ENCODE measurements around the gene NUP85. TPM values are rescaled to one million over a fixed set of nuclear protein-coding genes. Genes with fewer than 3 reads are reported as not detected.

NUP85 gene
- total and polyA plus RNA-seq, 4 experiments from 2014 or later = 33.4 to 164 (median 93.1) TPM

GRCh38 chr17:75262112-75262606, 56.7 kb downstream of the NUP85 start:
- no peaks in the 10 kb centered on the region for H3K27me3 ChIP-seq (ENCODE audit: insufficient read depth, low read length)
- no peaks in the 10 kb centered on the region for H3K9me3 ChIP-seq (ENCODE audit: control insufficient read depth in 1 of 2, low read length in 2 of 2)
- Mint-ChIP-seq H3K4me3 (peak overlapping the region; percentile 93 to 99 (median 97)), H3K27ac (peak overlapping the region; percentile 100), H3K27me3 (no peaks in the 10 kb centered on the region), H3K36me3 (peaks cover 7 to 47% of the 10 kb centered on the region in 2 donors), H3K9me3 (peaks cover 0 to 2% (median 0%) of the 10 kb centered on the region in 8 donors), H3K4me1 (peaks cover 29 to 58% (median 44%) of the 10 kb centered on the region in 4 donors)
- peak overlapping the region; percentile 77 to 99 for H3K4me3 ChIP-seq (ENCODE audit: low read length in 2 of 2)
- ChIA-PET POLR2A (ENCODE audit: partially characterized antibody) (interaction anchor here (0.8 to 6.1 kb wide), 26 partner anchors 10 to 593 kb away, joined by 3 to 193 read pairs (median 7); partner anchors contain the start of genes ARMC7, FDXR, GRB2 and MIF4GD), CTCF (ENCODE audit: partially characterized antibody) (interaction anchor here (0.5 to 4.3 kb wide), 8 partner anchors 8 to 301 kb away, joined by 3 to 44 read pairs (median 4); partner anchors contain the start of genes MIF4GD and SLC25A19)
- peak in 1 of 5 donors; percentile 16 for DNase-seq
- intact Hi-C loops (cut with micrococcal nuclease) = no loop called here
- H3K36me3 ChIP-seq (ENCODE audit: insufficient read depth, low read length) = peaks cover 19% of the 10 kb centered on the region
- peaks cover 35% of the 10 kb centered on the region for H3K4me1 ChIP-seq (ENCODE audit: insufficient read depth, low read length)
- peak overlapping the region; percentile 96 for H3K27ac ChIP-seq (ENCODE audit: low read depth, low read length)

DNA sequence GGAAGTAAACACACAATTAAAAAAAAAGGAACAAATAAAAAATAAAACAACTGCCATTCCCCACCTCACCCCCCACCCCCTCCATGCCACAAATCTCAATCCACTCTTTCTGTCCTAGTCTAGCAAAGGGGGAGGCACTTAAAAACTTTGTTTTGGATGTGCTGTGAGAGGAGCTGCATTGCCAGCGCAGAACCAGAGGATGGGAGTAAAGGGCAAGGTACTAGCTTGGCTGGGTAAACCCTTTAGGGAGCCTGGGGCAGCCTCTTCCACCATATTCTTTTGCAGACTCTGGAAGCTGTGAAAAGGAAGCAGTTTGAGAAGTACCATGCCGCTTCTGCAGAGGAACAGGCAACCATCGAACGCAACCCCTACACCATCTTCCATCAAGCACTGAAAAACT, 57.6 kb downstream of the NUP85 start:
- DNase-seq = no peak
- no peak overlapping the region for H3K4me3 ChIP-seq (ENCODE audit: low read length in 2 of 2)
- H3K4me1 ChIP-seq (ENCODE audit: insufficient read depth, low read length) = peaks cover 35% of the 10 kb centered on the region
- H3K4me3 Mint-ChIP-seq = peak overlapping the region; percentile 75 to 99 (median 96)
- peak overlapping the region in 5 of 7 donors; percentile 81 to 100 (median 100) for H3K27ac Mint-ChIP-seq
- peaks cover 19% of the 10 kb centered on the region for H3K36me3 ChIP-seq (ENCODE audit: insufficient read depth, low read length)
- intact Hi-C loops (cut with micrococcal nuclease) = no loop called here
- POLR2A ChIA-PET (ENCODE audit: partially characterized antibody) = interaction anchor here (0.5 to 6.1 kb wide), 14 partner anchors 9 to 592 kb away, joined by 3 to 193 read pairs (median 12); partner anchors contain the start of genes FDXR, GRB2, MIF4GD and SLC25A19
- no peaks in the 10 kb centered on the region for H3K27me3 Mint-ChIP-seq
- H3K36me3 Mint-ChIP-seq = peaks cover 7 to 50% of the 10 kb centered on the region in 2 donors
- H3K9me3 Mint-ChIP-seq = peaks cover 0 to 2% (median 0%) of the 10 kb centered on the region in 8 donors
- H3K27me3 ChIP-seq (ENCODE audit: insufficient read depth, low read length) = no peaks in the 10 kb centered on the region
- H3K9me3 ChIP-seq (ENCODE audit: control insufficient read depth in 1 of 2, low read length in 2 of 2) = no peaks in the 10 kb centered on the region
- CTCF ChIA-PET (ENCODE audit: partially characterized antibody) = interaction anchor here (0.5 to 4.3 kb wide), 5 partner anchors 7 to 302 kb away, joined by 3 to 44 read pairs (median 4); partner anchors contain the start of gene MIF4GD
- H3K27ac ChIP-seq (ENCODE audit: low read depth, low read length) = no peak overlapping the region
- H3K4me1 Mint-ChIP-seq = peaks cover 24 to 49% (median 36%) of the 10 kb centered on the region in 4 donors

GRCh38 chr17:75265614-75266315, 60.3 kb downstream of the NUP85 start:
- H3K27ac Mint-ChIP-seq = peak overlapping the region in 1 of 7 donors; percentile 42
- no peak for DNase-seq

DNA sequence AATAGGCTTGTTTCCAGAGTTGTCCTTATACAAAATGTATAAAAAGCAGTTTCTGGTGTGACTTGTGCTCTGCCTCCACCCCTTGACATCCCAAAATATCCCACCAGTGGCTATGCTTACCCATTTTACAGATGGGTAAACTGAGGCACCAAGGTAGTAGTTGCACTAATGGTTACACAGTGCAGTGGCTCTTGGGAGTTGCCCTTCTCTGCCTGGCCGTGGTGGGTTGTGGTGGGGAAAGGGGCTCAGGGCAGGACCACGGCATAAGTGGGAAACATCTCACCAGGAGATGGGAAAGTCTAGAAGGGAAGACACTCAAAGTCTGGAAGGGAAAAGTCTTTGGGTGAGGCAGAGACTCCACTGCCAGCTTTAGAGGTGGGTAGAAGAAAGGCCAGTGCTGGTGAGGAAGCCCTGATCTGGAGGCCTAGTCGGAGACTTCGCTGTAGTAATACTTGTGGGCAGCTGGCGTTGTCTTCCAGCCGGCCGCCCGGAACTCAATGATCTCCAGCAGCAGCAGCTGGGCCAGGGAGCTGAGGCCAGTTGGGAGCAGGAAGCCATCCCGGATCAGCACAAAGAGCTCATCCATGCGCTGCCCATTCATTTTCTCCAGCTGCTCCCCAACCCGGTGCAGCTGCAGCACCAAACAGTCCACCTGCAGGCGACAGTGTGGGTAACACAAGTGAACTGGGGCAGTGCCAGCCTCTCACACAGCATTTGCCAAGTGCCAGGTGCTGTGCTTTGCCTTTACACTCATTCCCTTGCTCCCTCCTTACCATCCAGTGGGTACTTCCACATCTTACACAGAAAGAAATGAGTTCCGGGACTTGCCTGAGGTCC, 61.1 kb downstream of the NUP85 start:
- Mint-ChIP-seq H3K9me3 (no peaks in the 10 kb centered on the region), H3K36me3 (peaks cover 7 to 39% of the 10 kb centered on the region in 2 donors), H3K27me3 (no peaks in the 10 kb centered on the region), H3K27ac (no peak overlapping the region), H3K4me1 (peaks cover 11 to 31% (median 18%) of the 10 kb centered on the region in 4 donors), H3K4me3 (no peak overlapping the region)
- Histone ChIP-seq H3K4me3 (ENCODE audit: low read length in 2 of 2) (no peak overlapping the region), H3K27me3 (ENCODE audit: insufficient read depth, low read length) (no peaks in the 10 kb centered on the region), H3K36me3 (ENCODE audit: insufficient read depth, low read length) (peaks cover 19% of the 10 kb centered on the region), H3K9me3 (ENCODE audit: control insufficient read depth in 1 of 2, low read length in 2 of 2) (no peaks in the 10 kb centered on the region), H3K4me1 (ENCODE audit: insufficient read depth, low read length) (peaks cover 22% of the 10 kb centered on the region), H3K27ac (ENCODE audit: low read depth, low read length) (no peak overlapping the region)
- no peak for DNase-seq
- intact Hi-C loops (cut with micrococcal nuclease) = no loop called here
- POLR2A ChIA-PET (ENCODE audit: partially characterized antibody) = interaction anchor here (1.1 kb wide), 1 partner anchor 27 kb away, joined by 3 read pairs; no protein-coding TSS in a partner anchor
- CTCF ChIA-PET (ENCODE audit: partially characterized antibody) = interaction anchor here (0.6 kb wide), 1 partner anchor 14 kb away, joined by 3 read pairs; no protein-coding TSS in a partner anchor

More at GRCh38 chr17:75265614-75266315, 60.3 kb downstream of the NUP85 start:
- H3K4me3 Mint-ChIP-seq = no peak overlapping the region
- no peaks in the 10 kb centered on the region for H3K27me3 Mint-ChIP-seq
- H3K4me3 ChIP-seq (ENCODE audit: low read length in 2 of 2) = no peak overlapping the region
- H3K27ac ChIP-seq (ENCODE audit: low read depth, low read length) = no peak overlapping the region
- intact Hi-C loops (cut with micrococcal nuclease) = no loop called here
- peaks cover 23% of the 10 kb centered on the region for H3K4me1 ChIP-seq (ENCODE audit: insufficient read depth, low read length)
- H3K4me1 Mint-ChIP-seq = peaks cover 12 to 36% (median 22%) of the 10 kb centered on the region in 4 donors
- POLR2A ChIA-PET (ENCODE audit: partially characterized antibody) = interaction anchor here (1.2 kb wide), 1 partner anchor 24 kb away, joined by 8 read pairs; the partner anchor contains the start of gene SLC25A19
- H3K27me3 ChIP-seq (ENCODE audit: insufficient read depth, low read length) = no peaks in the 10 kb centered on the region
- CTCF ChIA-PET (ENCODE audit: partially characterized antibody) = no interaction called here
- H3K36me3 Mint-ChIP-seq = peaks cover 7 to 47% of the 10 kb centered on the region in 2 donors
- H3K9me3 ChIP-seq (ENCODE audit: control insufficient read depth in 1 of 2, low read length in 2 of 2) = no peaks in the 10 kb centered on the region
- peaks cover 19% of the 10 kb centered on the region for H3K36me3 ChIP-seq (ENCODE audit: insufficient read depth, low read length)
- no peaks in the 10 kb centered on the region for H3K9me3 Mint-ChIP-seq

GRCh38 chr17:75267153-75267410, 61.6 kb downstream of the NUP85 start:
- Histone ChIP-seq H3K36me3 (ENCODE audit: insufficient read depth, low read length) (peaks cover 19% of the 10 kb centered on the region), H3K27ac (ENCODE audit: low read depth, low read length) (no peak overlapping the region), H3K9me3 (ENCODE audit: control insufficient read depth in 1 of 2, low read length in 2 of 2) (no peaks in the 10 kb centered on the region), H3K4me3 (ENCODE audit: low read length in 2 of 2) (no peak overlapping the region), H3K27me3 (ENCODE audit: insufficient read depth, low read length) (no peaks in the 10 kb centered on the region), H3K4me1 (ENCODE audit: insufficient read depth, low read length) (peaks cover 26% of the 10 kb centered on the region)
- H3K27me3 Mint-ChIP-seq = no peaks in the 10 kb centered on the region
- intact Hi-C loops (cut with micrococcal nuclease) = no loop called here
- no peaks in the 10 kb centered on the region for H3K9me3 Mint-ChIP-seq
- no peak overlapping the region for H3K27ac Mint-ChIP-seq
- peaks cover 13 to 31% (median 19%) of the 10 kb centered on the region in 4 donors for H3K4me1 Mint-ChIP-seq
- CTCF ChIA-PET (ENCODE audit: partially characterized antibody) = no interaction called here
- DNase-seq = no peak
- POLR2A ChIA-PET (ENCODE audit: partially characterized antibody) = interaction anchor here (0.8 to 1.1 kb wide), 2 partner anchors 28 to 136 kb away, joined by 3 read pairs; partner anchors contain the start of gene NT5C
- no peak overlapping the region for H3K4me3 Mint-ChIP-seq
- peaks cover 7 to 34% of the 10 kb centered on the region in 2 donors for H3K36me3 Mint-ChIP-seq

GRCh38 chr17:75267411-75268232, 62.1 kb downstream of the NUP85 start:
- H3K27ac Mint-ChIP-seq = peak overlapping the region in 3 of 7 donors; percentile 4 to 80 (median 79)
- no peaks in the 10 kb centered on the region for H3K27me3 ChIP-seq (ENCODE audit: insufficient read depth, low read length)
- peaks cover 19% of the 10 kb centered on the region for H3K36me3 ChIP-seq (ENCODE audit: insufficient read depth, low read length)
- no peak overlapping the region for H3K4me3 ChIP-seq (ENCODE audit: low read length in 2 of 2)
- H3K4me3 Mint-ChIP-seq = peak overlapping the region in 1 of 8 donors; percentile 71
- no peaks in the 10 kb centered on the region for H3K9me3 ChIP-seq (ENCODE audit: control insufficient read depth in 1 of 2, low read length in 2 of 2)
- CTCF ChIA-PET (ENCODE audit: partially characterized antibody) = no interaction called here
- H3K4me1 Mint-ChIP-seq = peaks cover 11 to 30% (median 16%) of the 10 kb centered on the region in 4 donors
- H3K27ac ChIP-seq (ENCODE audit: low read depth, low read length) = no peak overlapping the region
- intact Hi-C loops (cut with micrococcal nuclease) = no loop called here
- H3K36me3 Mint-ChIP-seq = peaks cover 7 to 28% of the 10 kb centered on the region in 2 donors
- H3K27me3 Mint-ChIP-seq = no peaks in the 10 kb centered on the region
- POLR2A ChIA-PET (ENCODE audit: partially characterized antibody) = interaction anchor here (0.6 to 1.8 kb wide), 4 partner anchors 22 to 287 kb away, joined by 3 to 5 read pairs (median 3); partner anchors contain the start of genes NT5C and SLC25A19
- H3K9me3 Mint-ChIP-seq = no peaks in the 10 kb centered on the region
- H3K4me1 ChIP-seq (ENCODE audit: insufficient read depth, low read length) = peaks cover 26% of the 10 kb centered on the region
- no peak for DNase-seq

All from CD4-positive, alpha-beta memory T cell (primary cell).